Caco-2 (cell line): ENCODE measurements around the gene PTPRG. TPM values are rescaled to one million over a fixed set of nuclear protein-coding genes. Genes with fewer than 3 reads are reported as not detected.

ENCODE experiments used
- BruUV-seq: library from RNA; stranded (reverse); fragments of 400-500 nt; replicated peaks from 2 replicates; lab custom pipeline; 2021; lab: Mats Ljungman, UMichigan
- CTCF ChIA-PET: fragments of 300-600 bp; sonication (Branson Sonifier 250); formaldehyde crosslinking; loops from one replicate; lab custom pipeline; 2022; ENCODE audit warnings: antibody characterized with exemption; lab: Charles Lee
- POLR2A ChIA-PET: fragments of 300-600 bp; sonication (Branson Sonifier 250); formaldehyde crosslinking; loops from one replicate; lab custom pipeline; 2022; ENCODE audit warnings: antibody characterized with exemption; lab: Charles Lee
- DNase-seq, 2 experiments: peaks; one replicate each; pipeline versions ENCODE4 v3.0.0 to v3.0.0-alpha.2; 2020 to 2022
- H3K27me3 ChIP-seq: replicated peaks from 2 replicates; pipeline ENCODE4 v1.6.0; 2011; ENCODE audit warnings: low read length; ENCODE audit not compliant: control insufficient read depth, insufficient read depth
- H3K36me3 ChIP-seq: 2 replicates; pipeline ENCODE4 v1.5.1; 2011; ENCODE audit warnings: low read length; ENCODE audit not compliant: control insufficient read depth, insufficient read depth
- H3K4me1 ChIP-seq: fragments of 250-450 bp; sonication (Bioruptor Pico); 2 replicates; pipeline ENCODE4 v1.5.1; 2020; ENCODE audit warnings: mild to moderate bottlenecking
- H3K4me3 ChIP-seq: 2 replicates; pipeline ENCODE4 v1.5.1; 2011; ENCODE audit warnings: low read depth, mild to moderate bottlenecking, control low read depth, low read length
- H3K9me3 ChIP-seq: fragments of 250-450 bp; sonication (Bioruptor Pico); 2 replicates; pipeline ENCODE4 v1.5.1; 2020; ENCODE audit warnings: mild to moderate bottlenecking, moderate library complexity
- H3K27ac Mint-ChIP-seq: one replicate; pipeline ENCODE4 v1.8.0; 2022; ENCODE audit warnings: mixed read lengths; ENCODE audit not compliant: unreplicated experiment
- H3K27me3 Mint-ChIP-seq: one replicate; pipeline ENCODE4 v1.8.0; 2022; ENCODE audit warnings: mixed read lengths; ENCODE audit not compliant: insufficient read depth, unreplicated experiment
- H3K36me3 Mint-ChIP-seq: one replicate; pipeline ENCODE4 v1.8.0; 2022; ENCODE audit warnings: mild to moderate bottlenecking, mixed read lengths; ENCODE audit not compliant: insufficient read depth, unreplicated experiment
- H3K4me1 Mint-ChIP-seq: one replicate; pipeline ENCODE4 v1.8.0; 2022; ENCODE audit warnings: low read depth, mixed read lengths; ENCODE audit not compliant: unreplicated experiment
- H3K4me3 Mint-ChIP-seq: one replicate; pipeline ENCODE4 v1.8.0; 2022; ENCODE audit warnings: mild to moderate bottlenecking, moderate library complexity, mixed read lengths; ENCODE audit not compliant: unreplicated experiment
- H3K9me3 Mint-ChIP-seq: one replicate; pipeline ENCODE4 v1.8.0; 2022; ENCODE audit warnings: mixed read lengths; ENCODE audit not compliant: unreplicated experiment
- intact Hi-C: fragments of 100-400 bp; cut with micrococcal nuclease; formaldehyde crosslinking; loops from one replicate; pipeline ENCODE4 v1.10.0; 2022; ENCODE audit not compliant: unreplicated experiment
- total RNA-seq: library from RNA; stranded (reverse); gene quantifications from 2 replicates; pipeline ENCODE4 v1.2.3, GENCODE V29; 2022
- TF ChIP-seq, protein P1 (sequence below), 2 experiments: fragments of 200-600 bp in 1 of 2; IDR thresholded peaks; 1 replicate in 1 of 2; 2 replicates in 1 of 2; pipeline versions ENCODE4 v1.5.1 to v1.8.0; 2011 to 2022; ENCODE audit warnings: antibody characterized with exemption in 1 of 2, control low read depth in 1 of 2, inconsistent platforms in 1 of 2, low read depth in 1 of 2, low read length in 1 of 2, mild to moderate bottlenecking in 1 of 2, moderate library complexity in 1 of 2; ENCODE audit not compliant: insufficient read depth in 1 of 2, severe bottlenecking in 1 of 2, unreplicated experiment in 1 of 2

Gene PTPRG
- total RNA-seq, 1 experiment from 2014 or later, result 46.4 TPM

DNA sequence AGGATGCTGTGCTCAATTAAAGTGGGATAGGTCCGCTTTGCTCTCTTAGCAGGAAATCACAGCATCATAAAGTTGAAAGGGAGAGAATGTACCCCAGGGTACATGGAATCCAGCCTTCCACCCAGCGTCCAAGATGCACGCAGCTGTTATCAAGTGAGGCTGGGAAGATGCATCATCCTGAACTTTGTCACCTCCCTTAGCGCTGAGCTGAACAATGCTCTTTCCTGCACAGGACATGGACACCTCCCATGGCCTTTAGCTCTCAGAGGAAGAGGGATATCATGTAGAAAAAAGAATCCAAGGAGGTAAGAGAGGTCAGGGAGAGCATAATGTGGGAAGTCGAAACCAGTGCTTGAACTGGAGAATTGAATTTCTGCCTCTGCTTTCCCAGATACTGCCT lies 619.1 kb downstream of the PTPRG start:
- Mint-ChIP-seq H3K27ac (no peak overlapping the region), H3K4me1 (peaks cover 12% of the 10 kb centered on the region), H3K36me3 (peaks cover 12% of the 10 kb centered on the region), H3K27me3 (no peaks in the 10 kb centered on the region), H3K9me3 (no peaks in the 10 kb centered on the region), H3K4me3 (no peak overlapping the region)
- intact Hi-C loops, result no loop called here
- no peaks in the 10 kb centered on the region for H3K36me3 ChIP-seq
- H3K27me3 ChIP-seq, result no peaks in the 10 kb centered on the region
- POLR2A ChIA-PET, result no interaction called here
- no peak for DNase-seq
- no TSS peak for BruUV-seq
- CTCF ChIA-PET, result interaction anchor here (0.6 kb wide), 1 partner anchor 146 kb away, joined by 3 read pairs; no protein-coding TSS in a partner anchor
- H3K4me3 ChIP-seq, result no peak overlapping the region
- H3K9me3 ChIP-seq, result no peaks in the 10 kb centered on the region
- H3K4me1 ChIP-seq, result no peaks in the 10 kb centered on the region
- TF ChIP-seq, protein P1, sequence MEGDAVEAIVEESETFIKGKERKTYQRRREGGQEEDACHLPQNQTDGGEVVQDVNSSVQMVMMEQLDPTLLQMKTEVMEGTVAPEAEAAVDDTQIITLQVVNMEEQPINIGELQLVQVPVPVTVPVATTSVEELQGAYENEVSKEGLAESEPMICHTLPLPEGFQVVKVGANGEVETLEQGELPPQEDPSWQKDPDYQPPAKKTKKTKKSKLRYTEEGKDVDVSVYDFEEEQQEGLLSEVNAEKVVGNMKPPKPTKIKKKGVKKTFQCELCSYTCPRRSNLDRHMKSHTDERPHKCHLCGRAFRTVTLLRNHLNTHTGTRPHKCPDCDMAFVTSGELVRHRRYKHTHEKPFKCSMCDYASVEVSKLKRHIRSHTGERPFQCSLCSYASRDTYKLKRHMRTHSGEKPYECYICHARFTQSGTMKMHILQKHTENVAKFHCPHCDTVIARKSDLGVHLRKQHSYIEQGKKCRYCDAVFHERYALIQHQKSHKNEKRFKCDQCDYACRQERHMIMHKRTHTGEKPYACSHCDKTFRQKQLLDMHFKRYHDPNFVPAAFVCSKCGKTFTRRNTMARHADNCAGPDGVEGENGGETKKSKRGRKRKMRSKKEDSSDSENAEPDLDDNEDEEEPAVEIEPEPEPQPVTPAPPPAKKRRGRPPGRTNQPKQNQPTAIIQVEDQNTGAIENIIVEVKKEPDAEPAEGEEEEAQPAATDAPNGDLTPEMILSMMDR (IDR thresholded peaks at IDR 0.05; ENCODE audit: insufficient read depth in 1 of 2, low read depth in 1 of 2, low read length in 1 of 2, severe bottlenecking in 1 of 2, unreplicated experiment in 1 of 2), result no peak

GRCh38 chr3:62183087-62183486 lies 621.7 kb downstream of the PTPRG start:
- peaks cover 12% of the 10 kb centered on the region for H3K4me1 Mint-ChIP-seq
- CTCF ChIA-PET, result no interaction called here
- no peak for DNase-seq
- H3K27ac Mint-ChIP-seq, result no peak overlapping the region
- no peaks in the 10 kb centered on the region for H3K27me3 ChIP-seq
- BruUV-seq, result no TSS peak
- no peak overlapping the region for H3K4me3 ChIP-seq
- no peaks in the 10 kb centered on the region for H3K9me3 Mint-ChIP-seq
- H3K4me3 Mint-ChIP-seq, result no peak overlapping the region
- H3K36me3 Mint-ChIP-seq, result peaks cover 13% of the 10 kb centered on the region
- no peaks in the 10 kb centered on the region for H3K36me3 ChIP-seq
- POLR2A ChIA-PET, result no interaction called here
- TF ChIP-seq, protein P1 (IDR thresholded peaks at IDR 0.05; ENCODE audit: insufficient read depth in 1 of 2, low read depth in 1 of 2, low read length in 1 of 2, severe bottlenecking in 1 of 2, unreplicated experiment in 1 of 2), result no peak
- intact Hi-C loops, result no loop called here
- H3K9me3 ChIP-seq, result no peaks in the 10 kb centered on the region
- H3K27me3 Mint-ChIP-seq, result no peaks in the 10 kb centered on the region
- H3K4me1 ChIP-seq, result no peaks in the 10 kb centered on the region

DNA sequence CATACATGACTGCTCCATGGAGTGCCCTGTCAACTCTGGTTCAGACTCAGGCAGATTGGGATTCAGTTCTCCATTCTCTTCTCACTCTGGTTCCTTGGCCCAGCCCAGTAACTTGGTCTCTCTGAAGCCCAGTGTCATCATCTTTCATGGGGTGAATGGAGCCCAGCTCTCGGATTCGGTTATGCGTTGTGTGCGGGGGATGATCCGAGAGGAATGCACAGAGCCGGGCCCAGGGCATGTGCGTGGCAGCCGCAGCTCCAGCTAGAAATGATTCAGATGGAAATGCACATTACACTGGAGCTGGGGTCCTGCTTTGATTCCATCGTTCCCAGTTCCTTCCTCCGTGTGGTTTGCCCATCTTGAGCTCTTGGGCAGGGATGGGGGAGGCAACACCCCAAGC lies 622.6 kb downstream of the PTPRG start:
- DNase-seq, result no peak
- Histone ChIP-seq H3K4me3 (no peak overlapping the region), H3K4me1 (no peaks in the 10 kb centered on the region; the same call in 1 of the 2 replicates), H3K9me3 (no peaks in the 10 kb centered on the region), H3K36me3 (no peaks in the 10 kb centered on the region), H3K27me3 (no peaks in the 10 kb centered on the region)
- CTCF ChIA-PET, result interaction anchor here (0.5 kb wide), 1 partner anchor 652 kb away, joined by 3 read pairs; no protein-coding TSS in a partner anchor
- TF ChIP-seq, protein P1 (IDR thresholded peaks at IDR 0.05; ENCODE audit: insufficient read depth in 1 of 2, low read depth in 1 of 2, low read length in 1 of 2, severe bottlenecking in 1 of 2, unreplicated experiment in 1 of 2), result no peak
- Mint-ChIP-seq H3K36me3 (peaks cover 13% of the 10 kb centered on the region), H3K27ac (peak overlapping the region; percentile 21), H3K4me1 (peaks cover 19% of the 10 kb centered on the region), H3K4me3 (no peak overlapping the region), H3K9me3 (no peaks in the 10 kb centered on the region), H3K27me3 (no peaks in the 10 kb centered on the region)
- intact Hi-C loops, result no loop called here
- POLR2A ChIA-PET, result no interaction called here
- no TSS peak for BruUV-seq
